Activated CD8-positive, alpha-beta memory T cell treated with anti-CD3 and anti-CD28 coated beads, Interleukin-2, amount 50 U/mL, for 48 hours (primary cell): ENCODE measurements around the gene ZNF827.

Experiments used
- DNase-seq: peaks from one replicate; pipeline ENCODE4 v3.0.0-alpha.2; 2020

Gene ZNF827

DNA sequence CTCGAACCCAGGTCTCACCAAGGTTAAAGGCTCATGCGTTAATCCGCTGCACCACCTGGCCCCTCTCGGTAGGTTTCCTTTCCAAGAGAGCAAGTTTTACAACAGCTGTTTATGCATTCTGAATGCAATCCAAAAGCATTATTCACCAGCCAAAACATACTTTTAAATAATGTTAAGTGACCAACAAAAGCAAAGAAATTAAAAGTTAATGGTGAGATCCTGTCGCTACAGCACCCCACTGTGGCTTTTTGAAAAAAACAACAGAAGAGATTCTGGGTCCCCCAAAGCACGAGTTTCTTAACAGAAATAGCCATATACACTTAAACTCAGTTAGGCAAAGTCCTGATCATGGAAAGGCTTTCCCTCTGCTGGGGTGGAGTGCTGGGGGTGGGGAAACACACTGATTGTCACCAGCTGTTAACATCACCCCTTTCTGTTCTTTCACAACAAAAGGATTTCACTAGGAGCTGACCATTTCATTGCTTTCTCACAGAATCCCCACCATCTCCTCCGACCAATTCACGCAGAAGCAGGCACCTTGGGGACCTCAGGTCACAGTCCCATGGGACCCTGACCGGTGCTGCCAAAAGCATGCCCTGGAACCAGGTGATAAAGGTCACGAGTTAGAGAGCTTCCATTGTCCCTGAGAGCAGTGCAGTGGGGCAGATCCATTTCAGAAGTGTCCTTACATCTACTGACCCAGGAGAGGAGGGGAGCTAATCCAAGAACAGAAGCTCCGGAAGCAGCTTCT, 51.2 kb downstream of the ZNF827 start:
- no peak for DNase-seq

DNA sequence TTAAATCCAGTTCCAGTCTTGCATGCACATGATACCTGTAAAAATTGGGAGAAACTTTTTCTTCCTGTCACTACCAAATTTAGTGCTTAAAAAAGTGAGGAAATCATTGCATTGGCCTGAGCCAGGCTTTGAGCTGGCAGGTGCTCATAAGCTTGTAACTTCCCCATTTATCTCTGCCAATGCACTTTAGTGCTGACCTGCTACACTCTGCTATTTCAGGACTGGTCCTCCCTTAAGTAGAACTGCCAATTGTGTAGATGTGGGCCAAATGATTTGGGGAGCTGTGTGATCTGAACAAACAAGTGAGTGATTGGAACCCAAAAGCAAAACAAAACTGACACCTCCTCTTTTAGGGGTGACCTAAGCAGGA, 51.8 kb downstream of the ZNF827 start:
- DNase-seq = no peak

DNA sequence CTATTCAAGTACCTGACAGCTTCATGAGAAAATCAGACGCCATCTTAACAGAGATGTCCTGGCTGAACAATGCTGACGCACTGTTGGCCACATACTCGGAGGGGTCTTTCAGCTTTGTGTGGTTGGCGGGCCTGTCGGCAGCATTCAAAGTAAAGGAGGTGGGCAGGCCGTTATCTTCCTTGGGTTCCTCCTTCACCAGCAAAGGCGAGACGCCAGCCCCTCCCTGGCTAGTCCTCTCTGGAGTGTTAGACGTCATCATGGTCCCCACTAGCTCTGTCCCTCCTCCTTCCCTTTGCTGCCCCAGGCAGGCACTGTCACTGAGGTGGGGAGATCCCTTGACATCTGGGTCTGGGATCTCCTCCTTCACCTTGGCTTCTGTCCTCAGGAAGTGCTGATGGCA, 53.0 kb downstream of the ZNF827 start:
- no peak for DNase-seq

DNA sequence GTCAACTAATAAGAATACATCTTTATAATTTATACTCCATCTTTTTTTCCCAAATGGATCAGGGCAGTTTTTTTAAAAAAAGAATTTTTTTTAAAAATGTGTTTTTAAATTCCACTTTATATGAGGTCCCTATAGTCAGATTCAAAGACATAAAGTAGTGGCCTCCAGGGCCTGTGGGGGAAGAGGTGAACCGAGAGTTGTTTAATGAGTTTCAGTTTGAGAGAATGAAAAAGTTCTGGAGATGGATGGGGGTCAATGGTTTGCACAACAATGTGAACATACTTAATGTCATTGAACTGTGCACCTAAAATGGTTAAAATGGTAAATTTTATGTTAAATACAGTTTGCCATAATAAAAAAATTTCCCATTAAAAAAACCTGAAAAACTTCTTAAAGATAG, 53.8 kb downstream of the ZNF827 start:
- no peak for DNase-seq

DNA sequence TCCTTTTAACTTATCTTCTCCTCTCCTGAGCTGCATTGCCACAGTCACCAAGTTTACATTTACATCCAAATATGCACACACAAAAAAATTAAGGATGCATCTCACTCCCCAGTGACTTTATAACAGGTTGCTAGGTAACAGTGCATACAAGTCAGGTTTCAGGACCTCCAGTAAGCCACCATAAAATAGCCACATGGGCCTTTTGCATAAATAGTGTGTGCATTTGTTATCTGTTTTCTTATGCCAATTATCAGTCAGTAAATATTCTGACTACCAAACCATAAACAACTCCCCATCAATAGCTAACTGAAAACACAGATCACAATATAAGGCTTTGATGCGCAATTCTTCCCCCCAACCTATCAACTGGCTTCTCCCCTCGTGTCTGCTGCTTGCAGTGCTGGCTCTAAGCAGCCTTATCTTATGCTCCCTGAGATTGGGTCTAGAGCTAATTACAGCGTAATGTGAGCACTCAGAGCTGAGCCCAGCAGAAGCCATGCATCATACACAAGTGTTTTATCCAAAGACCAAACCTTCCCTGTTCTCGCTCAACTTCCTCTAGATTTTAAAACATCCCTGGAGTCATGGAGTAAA, 55.4 kb downstream of the ZNF827 start:
- DNase-seq = no peak

DNA sequence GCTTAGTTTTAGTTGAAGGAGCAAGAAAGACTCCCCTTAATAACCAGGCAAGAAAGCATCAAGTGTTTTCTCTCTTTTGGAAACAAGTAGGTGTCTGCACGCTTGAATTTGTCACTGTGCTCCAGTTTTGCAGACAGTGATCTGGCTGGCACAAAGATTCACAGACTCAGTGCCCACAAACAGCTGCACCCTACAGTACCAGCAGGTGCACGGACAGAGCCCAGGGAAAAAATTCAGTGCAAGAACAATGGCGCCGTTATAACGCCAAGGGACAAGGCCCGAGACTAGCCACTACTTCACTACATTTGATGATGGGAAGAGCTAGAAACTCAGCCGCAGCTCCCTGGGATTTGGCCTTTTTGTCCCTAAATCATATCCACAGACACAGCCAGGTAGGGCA, 56.0 kb downstream of the ZNF827 start:
- DNase-seq = no peak

DNA sequence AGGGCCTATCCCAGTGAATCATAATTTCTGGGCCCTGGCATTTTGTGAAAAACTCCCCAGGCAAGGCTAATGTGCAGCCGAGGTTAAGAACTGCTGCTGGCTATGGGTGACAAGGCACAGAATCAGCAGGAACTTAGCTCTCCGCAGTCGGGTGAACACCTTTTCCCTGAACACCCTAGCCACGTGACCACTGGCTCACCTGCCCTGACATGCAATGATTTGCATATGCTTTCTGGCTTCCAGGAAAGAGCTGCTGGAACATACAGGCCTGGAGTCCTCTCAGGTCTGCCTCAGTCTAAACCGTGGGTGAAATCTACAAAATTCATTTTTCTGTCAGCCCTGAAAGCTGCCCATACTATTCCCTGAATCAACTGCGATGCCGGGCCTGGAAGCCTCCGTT, 56.6 kb downstream of the ZNF827 start:
- DNase-seq = no peak

DNA sequence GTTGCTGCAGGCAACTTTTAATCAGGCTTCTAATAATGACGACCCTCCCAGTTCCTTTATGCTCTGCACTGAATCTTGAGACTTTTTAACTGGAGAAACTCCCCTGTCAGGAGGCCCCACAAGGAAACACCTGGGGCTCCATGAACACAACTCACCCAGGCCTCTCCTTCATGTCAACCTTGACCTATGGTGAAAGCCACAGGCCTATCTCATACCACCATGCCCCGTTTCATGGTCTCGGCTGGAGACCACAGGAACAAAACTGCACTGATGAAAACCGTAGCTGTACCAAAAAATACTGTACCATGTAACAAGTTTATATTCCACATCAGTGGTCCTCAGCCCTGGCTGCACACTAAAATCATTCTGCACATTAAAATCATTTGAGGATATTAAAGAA, 57.0 kb downstream of the ZNF827 start:
- no peak for DNase-seq

DNA sequence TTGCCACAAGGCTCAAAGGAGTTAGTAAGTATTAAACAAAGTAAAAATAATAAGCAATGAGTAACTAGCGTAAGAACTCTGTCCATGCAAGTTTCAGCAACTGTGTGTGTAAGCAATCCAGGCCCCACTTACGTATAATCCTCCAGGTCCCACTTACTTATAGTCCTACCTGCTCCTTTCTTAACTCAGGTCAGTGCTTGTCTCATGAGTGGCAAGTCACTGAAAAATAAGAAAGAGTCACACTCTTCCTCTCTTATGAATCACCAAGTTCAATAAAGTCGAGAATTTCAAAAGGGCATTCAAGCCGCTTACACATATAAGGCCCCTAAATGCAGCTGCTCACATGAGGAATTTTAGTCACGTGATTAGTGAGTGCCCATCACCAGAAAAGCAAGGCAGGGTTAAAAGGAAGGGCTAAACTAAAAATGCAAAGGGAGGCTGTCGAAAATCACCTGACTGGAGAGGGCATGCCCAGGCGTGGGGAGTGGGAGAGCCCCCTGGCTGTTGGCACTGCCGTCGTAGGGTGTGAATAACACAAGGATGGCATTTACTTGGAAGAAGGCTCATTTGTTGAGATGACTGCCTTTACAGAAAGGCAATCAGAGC, 58.2 kb downstream of the ZNF827 start:
- DNase-seq = no peak

DNA sequence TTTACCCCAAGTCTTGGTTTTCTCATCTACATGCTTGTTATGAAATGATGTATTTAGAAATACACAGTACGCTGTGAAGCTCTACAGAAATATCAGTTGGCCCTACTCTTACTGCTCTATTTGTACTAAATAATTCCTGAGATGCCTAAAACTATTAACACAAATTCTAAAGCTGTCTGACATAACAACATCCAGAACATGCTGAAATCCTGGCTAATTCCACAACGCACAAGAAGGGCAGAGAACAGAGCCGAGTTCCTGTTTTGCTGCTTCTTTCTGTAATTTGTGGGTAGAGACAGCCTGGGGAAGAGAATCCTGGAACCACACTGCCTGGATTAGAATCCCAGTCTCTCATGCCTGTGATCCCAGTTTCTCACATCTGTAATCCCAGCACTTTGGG, 59.0 kb downstream of the ZNF827 start:
- no peak for DNase-seq

DNA sequence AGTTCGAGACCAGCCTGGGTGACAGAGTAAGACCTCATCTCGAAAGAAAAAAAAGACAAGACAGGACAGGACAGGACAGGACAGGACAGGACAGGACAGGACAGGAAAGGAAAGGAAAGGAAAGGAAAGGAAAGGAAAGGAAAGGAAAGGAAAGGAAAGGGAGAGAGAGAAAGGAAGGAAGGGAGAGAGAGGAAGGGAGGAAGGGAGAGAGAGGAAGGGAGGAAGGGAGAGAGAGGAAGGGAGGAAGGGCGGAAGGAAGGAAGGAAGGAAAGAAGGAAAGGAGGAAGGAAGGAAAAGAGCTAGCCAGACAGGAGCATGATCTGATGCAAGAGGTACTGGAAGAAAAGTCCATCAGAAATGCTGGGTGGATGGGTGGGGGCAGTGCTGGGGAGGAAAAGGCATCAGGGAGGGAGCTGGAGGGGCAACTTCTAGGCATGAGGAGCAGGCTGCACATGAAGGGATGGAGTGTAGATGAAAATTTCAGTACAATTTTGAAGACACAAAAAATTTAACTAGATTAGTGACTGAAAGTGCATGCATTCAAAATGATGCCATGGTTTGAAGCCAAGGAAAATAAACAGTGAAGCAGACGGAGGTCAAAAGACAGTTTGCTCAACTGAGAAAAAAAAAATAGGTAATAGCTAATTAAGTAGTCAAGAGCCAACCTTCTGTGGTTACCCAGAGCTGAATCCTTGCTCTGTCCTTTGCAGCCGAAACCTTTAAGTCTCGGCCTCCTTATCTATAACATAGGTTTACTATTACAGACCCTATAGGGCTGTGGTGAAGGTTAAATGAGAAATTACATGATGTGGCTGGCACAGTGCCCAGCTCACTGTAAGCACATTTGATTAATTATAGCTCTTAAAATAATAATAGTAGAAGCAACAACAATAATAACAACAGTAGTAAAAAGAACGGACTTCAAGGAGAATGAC, 59.9 kb downstream of the ZNF827 start:
- no peak for DNase-seq

DNA sequence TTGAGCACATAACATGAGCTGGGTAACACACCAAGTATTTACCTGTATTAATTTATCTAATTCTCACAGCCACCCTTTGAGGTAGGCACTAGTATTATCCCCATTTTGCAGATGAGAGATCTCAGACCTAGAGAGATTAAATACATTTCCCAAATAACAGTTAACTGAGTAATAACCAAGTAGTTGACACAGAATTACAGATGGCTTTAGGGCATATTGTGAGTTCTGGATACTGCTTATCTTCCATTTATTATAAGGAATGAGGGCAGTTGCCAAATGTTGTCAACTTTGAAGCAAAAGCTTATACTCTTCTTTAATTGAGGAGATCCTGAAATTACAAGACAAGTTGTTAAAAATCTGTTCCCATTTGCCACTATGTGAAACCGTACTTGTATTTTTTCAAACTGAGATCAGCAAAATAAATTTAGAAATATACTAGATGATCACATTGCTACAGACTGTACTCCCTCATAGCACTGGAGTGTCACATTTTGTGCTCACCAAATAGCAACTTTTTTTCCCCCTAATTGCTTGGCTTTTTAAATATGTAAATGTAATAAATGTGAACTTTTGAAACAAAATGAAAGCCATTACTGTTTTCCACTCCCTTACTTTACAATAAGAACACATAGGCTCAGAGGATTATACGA, 62.0 kb downstream of the ZNF827 start:
- DNase-seq = no peak

DNA sequence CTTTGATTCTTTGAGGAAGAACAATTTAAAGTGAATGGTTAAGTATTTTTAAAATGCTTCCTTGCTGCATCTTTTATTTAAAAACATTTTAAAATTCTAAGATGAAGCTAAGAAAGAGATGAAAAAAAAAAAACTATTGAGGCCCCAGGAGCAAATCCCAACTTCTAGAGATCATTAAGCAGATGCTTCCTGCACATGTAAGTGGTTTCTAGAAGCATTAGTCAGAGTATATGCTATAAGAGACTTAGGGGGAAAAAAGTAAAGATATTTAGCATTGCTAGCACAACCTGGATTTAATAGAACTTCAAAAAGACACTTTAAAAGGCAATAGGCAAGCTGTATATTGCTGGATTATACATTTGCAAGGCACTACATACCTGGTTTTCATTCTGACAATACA, 64.7 kb downstream of the ZNF827 start:
- DNase-seq = no peak

DNA sequence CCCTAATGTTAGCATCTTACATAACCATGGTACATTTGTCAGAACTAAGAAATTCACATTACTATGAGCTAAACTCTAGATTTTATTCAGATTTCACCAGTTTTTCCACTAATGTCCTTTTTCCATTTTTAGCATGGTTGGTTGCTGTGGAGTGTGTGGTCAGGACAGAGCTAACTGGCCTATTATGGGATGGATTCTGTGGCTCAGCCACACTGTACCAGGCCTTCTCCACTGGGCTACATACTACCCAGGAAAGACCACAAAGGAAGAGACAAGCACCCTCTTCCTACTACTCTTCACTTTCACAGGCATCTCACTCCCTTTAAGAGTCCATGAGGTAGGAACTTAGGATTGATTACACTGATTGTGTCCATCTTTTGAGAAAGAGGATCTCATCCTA, 67.4 kb downstream of the ZNF827 start:
- DNase-seq = no peak

DNA sequence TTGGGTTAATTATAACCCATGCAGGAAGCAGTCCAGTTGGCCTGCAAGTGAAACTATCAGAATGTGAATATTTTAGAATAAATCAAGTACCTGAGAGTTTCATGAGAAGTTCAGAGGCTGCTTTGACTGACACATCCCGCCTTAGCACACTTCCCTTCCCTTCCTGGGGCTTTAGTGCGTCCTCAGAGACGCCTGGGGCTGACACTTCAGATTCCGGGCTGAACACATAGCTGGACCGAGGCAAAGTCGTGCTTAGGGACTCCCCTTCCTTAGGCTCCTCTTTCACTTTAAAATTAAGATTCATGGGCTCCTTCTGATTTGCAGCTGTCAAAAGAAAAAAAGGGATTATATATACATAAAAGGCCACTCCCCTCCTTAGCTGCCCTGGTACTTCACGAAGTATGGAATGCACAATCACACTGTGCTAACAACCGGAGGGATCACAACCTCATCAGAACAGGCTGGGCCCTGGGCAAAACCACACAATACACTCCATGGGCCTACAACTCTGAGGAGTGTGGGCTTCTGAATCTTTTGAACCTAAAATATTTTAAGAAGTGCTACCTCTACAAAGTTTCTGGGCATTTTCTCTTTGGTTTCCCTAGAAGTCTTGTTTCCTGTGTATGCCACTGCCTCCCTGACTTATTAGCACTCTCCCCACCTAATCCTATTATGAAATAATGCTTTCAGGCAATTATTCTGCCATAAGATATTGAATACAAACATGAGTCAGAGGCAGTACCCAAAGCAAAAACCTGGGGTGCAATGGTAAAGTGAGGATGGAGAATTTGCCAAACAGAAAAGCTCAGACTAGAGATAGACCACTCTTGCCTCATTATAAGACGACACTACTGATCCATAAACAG, 68.2 kb downstream of the ZNF827 start:
- no peak for DNase-seq

DNA sequence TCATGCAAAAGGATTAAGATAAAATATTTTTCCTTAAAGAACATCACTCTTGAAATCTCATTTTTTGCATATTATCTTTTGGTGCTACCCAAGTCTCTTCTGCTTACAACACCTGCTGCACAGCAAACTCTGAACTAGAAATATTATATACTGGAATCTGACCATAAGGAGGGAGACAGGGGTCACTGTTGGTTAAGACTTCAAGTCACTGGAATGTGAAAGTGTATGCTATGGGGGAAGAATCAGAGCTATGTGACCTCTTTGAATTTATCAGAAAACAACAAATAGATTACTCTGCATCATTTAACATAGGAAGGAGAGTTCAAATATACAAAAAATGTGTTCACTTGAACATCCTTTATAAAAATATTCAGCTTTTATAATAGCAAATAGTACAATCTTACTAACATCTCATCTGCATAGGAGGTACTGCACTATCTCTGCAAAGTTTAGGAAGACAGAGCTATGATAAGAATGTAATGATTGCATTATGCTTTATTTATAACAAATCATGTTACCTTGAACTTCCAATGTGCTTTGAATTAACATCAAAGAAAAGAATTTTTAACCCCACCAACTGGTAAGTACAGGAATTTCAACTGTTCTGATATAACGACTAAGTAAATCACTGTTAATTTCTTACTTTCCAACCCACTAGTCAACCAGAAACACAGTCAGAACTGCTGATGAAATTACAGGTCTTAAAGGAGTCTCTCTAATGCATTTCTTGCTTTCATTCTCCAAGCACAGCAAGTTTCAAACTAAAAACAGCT, 69.8 kb downstream of the ZNF827 start:
- no peak for DNase-seq

DNA sequence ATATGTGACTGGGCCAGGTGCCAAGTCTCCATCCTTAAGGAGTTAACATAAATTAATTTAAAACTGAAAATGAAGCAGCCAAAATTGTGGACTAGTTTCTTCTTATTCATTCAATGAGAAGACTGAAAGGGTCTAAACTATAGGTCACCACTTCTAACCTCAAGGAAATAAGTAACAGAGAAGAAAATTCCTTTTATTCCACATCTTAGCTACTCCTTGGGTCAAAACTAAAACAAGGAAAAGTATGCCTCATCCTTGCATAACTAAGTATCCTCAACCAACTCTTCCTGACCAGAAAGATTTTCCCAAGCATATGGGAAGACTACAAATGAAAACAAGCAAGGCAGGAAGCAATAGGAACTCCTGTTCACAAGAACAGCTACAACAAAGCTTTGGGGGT, 71.2 kb downstream of the ZNF827 start:
- no peak for DNase-seq

DNA sequence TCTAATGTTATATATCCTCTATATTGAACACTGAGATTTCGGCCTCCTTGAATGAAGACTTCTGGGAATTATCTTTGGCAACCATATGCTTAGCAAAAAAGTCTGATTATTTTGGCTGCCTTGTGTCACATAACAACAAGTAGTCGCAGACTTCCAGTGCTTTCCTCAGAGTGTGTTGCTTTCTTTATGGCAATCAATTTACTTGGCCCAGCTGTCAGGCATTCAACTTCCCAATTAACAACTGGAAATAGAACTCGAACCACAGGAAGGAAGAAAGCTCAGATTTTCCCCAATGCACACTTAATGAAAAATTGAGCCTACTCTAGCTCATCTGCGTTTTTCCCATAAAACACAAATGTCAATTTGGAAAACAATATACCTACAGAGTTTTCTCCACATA, 71.6 kb downstream of the ZNF827 start:
- DNase-seq = no peak

DNA sequence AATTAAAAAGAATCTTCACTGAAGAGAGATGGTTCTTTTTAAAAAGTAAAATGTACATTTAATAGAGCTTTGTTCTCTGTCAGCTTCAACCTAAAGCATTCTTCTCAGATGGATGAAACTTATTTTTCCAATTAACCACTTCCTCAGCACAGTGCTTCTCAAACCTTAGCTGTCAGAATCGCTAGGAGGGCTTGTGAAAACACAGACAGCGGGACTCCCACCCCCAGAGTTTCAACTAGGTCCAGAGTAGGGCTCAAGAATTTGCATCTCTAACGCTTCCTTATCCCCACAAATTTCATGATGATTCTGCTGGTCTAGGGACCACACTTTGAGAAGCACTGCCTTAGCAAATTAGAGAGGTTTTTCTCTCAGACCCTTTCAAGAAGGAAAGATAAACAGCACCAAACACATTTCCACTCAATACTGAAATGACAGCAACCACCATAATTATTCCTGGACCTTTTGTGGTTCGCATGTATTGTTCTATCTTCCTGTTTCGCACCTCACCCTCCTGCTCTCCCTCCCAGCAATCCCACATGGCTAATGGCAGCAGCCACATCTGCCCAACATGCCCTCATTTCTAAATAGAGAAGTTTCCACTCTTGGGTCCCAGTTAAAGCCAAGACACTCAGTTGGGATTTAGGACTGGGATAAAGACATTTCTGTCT, 73.2 kb downstream of the ZNF827 start:
- DNase-seq = no peak

DNA sequence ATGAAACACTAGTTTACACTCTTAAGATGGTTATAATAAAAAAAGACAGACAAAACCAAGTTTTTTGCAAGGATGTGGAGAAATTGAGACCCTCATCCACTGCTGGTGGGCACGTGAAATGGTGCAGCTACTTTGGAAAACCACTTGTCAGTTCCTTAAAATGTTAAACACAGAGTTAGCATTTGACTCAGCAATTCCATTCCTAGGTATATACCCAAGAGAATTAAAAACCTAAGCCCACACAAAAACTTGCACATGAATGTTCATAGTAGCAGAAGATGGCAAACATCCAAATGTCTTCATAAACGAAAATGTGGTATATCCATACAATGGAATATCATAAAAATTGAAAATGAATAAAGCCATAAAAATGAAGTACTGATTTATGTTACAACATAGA, 75.4 kb downstream of the ZNF827 start:
- no peak for DNase-seq
